Psoas muscle (tissue), 8 donors: Measurements from ENCODE around the gene HLA-DOB. TPM values are rescaled to one million over a fixed set of nuclear protein-coding genes. Genes with fewer than 3 reads are reported as not detected.

Source experiments
- ATAC-seq, 4 donors: fragments of 200-7000 bp; cut with Tn5 transposase; one replicate each; pipeline ENCODE4 v1.9.1; 2020; ENCODE audit warnings: moderate library complexity in 3 of 4, mild to moderate bottlenecking in 2 of 4
- DNase-seq, 2 donors: peaks; one replicate each; pipeline ENCODE4 v3.0.0-alpha.2; 2020
- H3K27ac ChIP-seq: fragments of 200-600 bp; one replicate; pipeline ENCODE4 v1.8.0; 2022
- H3K27me3 ChIP-seq, 3 donors: fragments of 200-600 bp in 1 of 3; one replicate each; pipeline versions ENCODE4 v1.6.1 to v1.8.0; 2013 to 2022; ENCODE audit warnings: low read length in 2 of 3, mild to moderate bottlenecking in 2 of 3, moderate library complexity in 1 of 3; ENCODE audit not compliant: insufficient read depth in 3 of 3
- H3K36me3 ChIP-seq, 2 donors: fragments of 200-600 bp in 1 of 2; one replicate each; pipeline versions ENCODE4 v1.6.1 to v1.8.0; 2013 to 2022; ENCODE audit warnings: low read depth in 1 of 2, mild to moderate bottlenecking in 1 of 2, moderate library complexity in 1 of 2; ENCODE audit not compliant: insufficient read depth in 1 of 2
- H3K4me1 ChIP-seq: fragments of 200-600 bp; one replicate; pipeline ENCODE4 v1.8.0; 2022
- H3K4me3 ChIP-seq: fragments of 200-600 bp; one replicate; pipeline ENCODE4 v1.8.0; 2022; ENCODE audit warnings: mild to moderate bottlenecking
- H3K9me3 ChIP-seq: fragments of 200-600 bp; one replicate; pipeline ENCODE4 v1.8.0; 2022
- CTCF ChIP-seq: fragments of 200-600 bp; IDR thresholded peaks from one replicate; pipeline ENCODE4 v1.8.0; 2022; ENCODE audit warnings: antibody characterized with exemption
- WGBS, 3 donors: extraction: QIAGEN DNeasy Blood & Tissue Kit; methylation state at CpG; one replicate each; pipeline versions ENCODE4 v1.1.6 to v1.1.7; 2013; 5-methylcytosine and 5-hydroxymethylcytosine counted together
- intact Hi-C, 2 donors: fragments of 100-400 bp; cut with DNase I; formaldehyde crosslinking; loops; one replicate each; pipeline versions ENCODE4 v1.11.0 to v1.14.2; 2022
- polyA plus RNA-seq, 3 donors: library from polyadenylated mRNA; stranded (reverse); fragments of 200-250 nt; gene quantifications; one replicate each; pipeline ENCODE4 v1.2.3, GENCODE V29; 2013
- total RNA-seq, 4 donors: library from RNA; stranded (reverse); fragmentation: NEBNext Ultra II Directional in 2 of 4; extraction: Animal tissue kit (Norgen Biotek cat#: 25700) in 2 of 4; gene quantifications; one replicate each; pipeline versions ENCODE4 v1.2.1 to v1.2.4, GENCODE V29; 2021 to 2023
- donor health status: healthy with polysubstance abuse.
- donor health status: DM: no; HTN: no; CAD: no; lungs with moderate emphysema.
- donor health status: Bipolar disorder and iron deficiency.
- donor health status: healthy.
- donor health status: DM: yes; HTN: yes; CAD: no.
- donor health status: DM: no; HTN: no; CAD: no.
- donor health status: DM: no; HTN: no; CAD: no.
- donor health status: DM: yes; HTN: yes; CAD: no.

HLA-DOB gene
- total and polyA plus RNA-seq, 7 donors: 0.10 to 0.25 (median 0.20) TPM; not detected in 3

GRCh38 chr6:32836873-32837272 lies 20.1 kb upstream of the HLA-DOB start:
- no peak for TF ChIP-seq CTCF
- no peak overlapping the region for H3K27ac ChIP-seq

GRCh38 chr6:32835167-32835893 lies 18.5 kb upstream of the HLA-DOB start:
- DNase-seq (no peak), ATAC-seq (no peak)
- TF ChIP-seq CTCF: no peak
- intact Hi-C loops: no loop called here
- Histone ChIP-seq H3K4me3 (no peak overlapping the region), H3K4me1 (peaks cover 12% of the 10 kb centered on the region), H3K27ac (no peak overlapping the region), H3K36me3 (peaks cover 0 to 57% of the 10 kb centered on the region in 2 donors), H3K9me3 (no peaks in the 10 kb centered on the region), H3K27me3 (no peaks in the 10 kb centered on the region)
- 91 to 94% (median 93%) methylated on average over 16 of the region's 16 CpGs for WGBS, 3 donors

More at GRCh38 chr6:32836873-32837272, 20.1 kb upstream of the HLA-DOB start:
- Histone ChIP-seq H3K4me1 (peaks cover 12% of the 10 kb centered on the region), H3K27me3 (no peaks in the 10 kb centered on the region), H3K4me3 (no peak overlapping the region), H3K9me3 (no peaks in the 10 kb centered on the region), H3K36me3 (peaks cover 0 to 51% of the 10 kb centered on the region in 2 donors)
- WGBS, 3 donors: 93 to 98% (median 96%) methylated on average over 2 of the region's 2 CpGs
- ATAC-seq: no peak
- intact Hi-C loops: no loop called here
- no peak for DNase-seq

- no peak for TF ChIP-seq CTCF
- peaks cover 0 to 74% of the 10 kb centered on the region in 2 donors for H3K36me3 ChIP-seq
- intact Hi-C loops: no loop called here
- 83 to 89% (median 86%) methylated on average over 5 of the region's 5 CpGs for WGBS, 3 donors
- DNase-seq (no peak), ATAC-seq (no peak)
- no peak overlapping the region for H3K27ac ChIP-seq
- no peak overlapping the region for H3K4me3 ChIP-seq
- no peaks in the 10 kb centered on the region for H3K9me3 ChIP-seq
- H3K4me1 ChIP-seq: peaks cover 12% of the 10 kb centered on the region
- no peaks in the 10 kb centered on the region for H3K27me3 ChIP-seq
Observed at GRCh38 chr6:32833664-32834063, 16.9 kb upstream of the HLA-DOB start.

- H3K36me3 ChIP-seq: peaks cover 0 to 84% of the 10 kb centered on the region in 2 donors
- intact Hi-C loops: no loop called here
- peaks cover 8% of the 10 kb centered on the region for H3K4me1 ChIP-seq
- TF ChIP-seq CTCF: no peak
- H3K27ac ChIP-seq: no peak overlapping the region
- no peaks in the 10 kb centered on the region for H3K27me3 ChIP-seq
- H3K9me3 ChIP-seq: no peaks in the 10 kb centered on the region
- WGBS, 3 donors: 73 to 79% (median 78%) methylated on average over 13 of the region's 13 CpGs
- H3K4me3 ChIP-seq: no peak overlapping the region
- no peak for DNase-seq
- ATAC-seq: no peak
Observed at GRCh38 chr6:32832535-32832934, 15.7 kb upstream of the HLA-DOB start.

GRCh38 chr6:32830936-32831335 lies 14.1 kb upstream of the HLA-DOB start:
- Histone ChIP-seq H3K27me3 (no peaks in the 10 kb centered on the region), H3K4me3 (no peak overlapping the region), H3K9me3 (no peaks in the 10 kb centered on the region), H3K36me3 (peaks cover 0 to 78% of the 10 kb centered on the region in 2 donors), H3K27ac (no peak overlapping the region), H3K4me1 (no peaks in the 10 kb centered on the region)
- 86 to 91% (median 90%) methylated on average over 5 of the region's 5 CpGs for WGBS, 3 donors
- TF ChIP-seq CTCF: no peak
- intact Hi-C loops: no loop called here
- DNase-seq (no peak), ATAC-seq (no peak)
